ENCODE measurements around the gene WNT11.

- TF ChIP-seq, protein P1, sequence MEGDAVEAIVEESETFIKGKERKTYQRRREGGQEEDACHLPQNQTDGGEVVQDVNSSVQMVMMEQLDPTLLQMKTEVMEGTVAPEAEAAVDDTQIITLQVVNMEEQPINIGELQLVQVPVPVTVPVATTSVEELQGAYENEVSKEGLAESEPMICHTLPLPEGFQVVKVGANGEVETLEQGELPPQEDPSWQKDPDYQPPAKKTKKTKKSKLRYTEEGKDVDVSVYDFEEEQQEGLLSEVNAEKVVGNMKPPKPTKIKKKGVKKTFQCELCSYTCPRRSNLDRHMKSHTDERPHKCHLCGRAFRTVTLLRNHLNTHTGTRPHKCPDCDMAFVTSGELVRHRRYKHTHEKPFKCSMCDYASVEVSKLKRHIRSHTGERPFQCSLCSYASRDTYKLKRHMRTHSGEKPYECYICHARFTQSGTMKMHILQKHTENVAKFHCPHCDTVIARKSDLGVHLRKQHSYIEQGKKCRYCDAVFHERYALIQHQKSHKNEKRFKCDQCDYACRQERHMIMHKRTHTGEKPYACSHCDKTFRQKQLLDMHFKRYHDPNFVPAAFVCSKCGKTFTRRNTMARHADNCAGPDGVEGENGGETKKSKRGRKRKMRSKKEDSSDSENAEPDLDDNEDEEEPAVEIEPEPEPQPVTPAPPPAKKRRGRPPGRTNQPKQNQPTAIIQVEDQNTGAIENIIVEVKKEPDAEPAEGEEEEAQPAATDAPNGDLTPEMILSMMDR (IDR thresholded peaks at IDR 0.05), result no peak
- no peak for TF ChIP-seq ZFX (IDR thresholded peaks at IDR 0.05; ENCODE audit: borderline replicate concordance)
These were observed 36.8 kb downstream of the WNT11 start for GRCh38 chr11:76169473-76169896.
